ENCODE results near the gene CDH10.

DNA sequence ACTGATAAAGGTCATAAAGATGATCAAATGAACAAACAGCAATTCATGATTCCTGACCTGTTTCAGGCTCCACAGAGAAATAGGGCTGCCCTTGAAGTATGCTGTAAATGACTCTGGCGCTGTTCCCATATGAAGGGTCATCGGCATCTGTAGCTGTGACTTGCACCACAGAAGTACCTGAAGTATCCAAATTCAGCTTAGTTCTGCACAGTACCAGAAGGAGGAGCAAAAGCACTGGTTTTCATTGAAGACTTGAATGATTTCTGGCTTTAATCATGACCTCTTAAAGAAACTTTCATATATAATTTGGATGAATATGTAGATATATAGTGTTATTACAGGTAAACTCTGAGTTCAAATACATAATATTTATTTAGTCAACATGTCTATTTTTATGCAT, 109.1 kb downstream of the CDH10 start:
- TF ChIP-seq, protein P1, sequence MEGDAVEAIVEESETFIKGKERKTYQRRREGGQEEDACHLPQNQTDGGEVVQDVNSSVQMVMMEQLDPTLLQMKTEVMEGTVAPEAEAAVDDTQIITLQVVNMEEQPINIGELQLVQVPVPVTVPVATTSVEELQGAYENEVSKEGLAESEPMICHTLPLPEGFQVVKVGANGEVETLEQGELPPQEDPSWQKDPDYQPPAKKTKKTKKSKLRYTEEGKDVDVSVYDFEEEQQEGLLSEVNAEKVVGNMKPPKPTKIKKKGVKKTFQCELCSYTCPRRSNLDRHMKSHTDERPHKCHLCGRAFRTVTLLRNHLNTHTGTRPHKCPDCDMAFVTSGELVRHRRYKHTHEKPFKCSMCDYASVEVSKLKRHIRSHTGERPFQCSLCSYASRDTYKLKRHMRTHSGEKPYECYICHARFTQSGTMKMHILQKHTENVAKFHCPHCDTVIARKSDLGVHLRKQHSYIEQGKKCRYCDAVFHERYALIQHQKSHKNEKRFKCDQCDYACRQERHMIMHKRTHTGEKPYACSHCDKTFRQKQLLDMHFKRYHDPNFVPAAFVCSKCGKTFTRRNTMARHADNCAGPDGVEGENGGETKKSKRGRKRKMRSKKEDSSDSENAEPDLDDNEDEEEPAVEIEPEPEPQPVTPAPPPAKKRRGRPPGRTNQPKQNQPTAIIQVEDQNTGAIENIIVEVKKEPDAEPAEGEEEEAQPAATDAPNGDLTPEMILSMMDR (IDR thresholded peaks at IDR 0.05; ENCODE audit: low read depth, low read length), result no peak
- TF ChIP-seq EZH2phosphoT487 (IDR thresholded peaks at IDR 0.05; ENCODE audit: low read depth), result no peak

All from OCI-LY3 (cell line).